ENCODE measurements around the gene PAPPA.

Gene PAPPA, protein sequence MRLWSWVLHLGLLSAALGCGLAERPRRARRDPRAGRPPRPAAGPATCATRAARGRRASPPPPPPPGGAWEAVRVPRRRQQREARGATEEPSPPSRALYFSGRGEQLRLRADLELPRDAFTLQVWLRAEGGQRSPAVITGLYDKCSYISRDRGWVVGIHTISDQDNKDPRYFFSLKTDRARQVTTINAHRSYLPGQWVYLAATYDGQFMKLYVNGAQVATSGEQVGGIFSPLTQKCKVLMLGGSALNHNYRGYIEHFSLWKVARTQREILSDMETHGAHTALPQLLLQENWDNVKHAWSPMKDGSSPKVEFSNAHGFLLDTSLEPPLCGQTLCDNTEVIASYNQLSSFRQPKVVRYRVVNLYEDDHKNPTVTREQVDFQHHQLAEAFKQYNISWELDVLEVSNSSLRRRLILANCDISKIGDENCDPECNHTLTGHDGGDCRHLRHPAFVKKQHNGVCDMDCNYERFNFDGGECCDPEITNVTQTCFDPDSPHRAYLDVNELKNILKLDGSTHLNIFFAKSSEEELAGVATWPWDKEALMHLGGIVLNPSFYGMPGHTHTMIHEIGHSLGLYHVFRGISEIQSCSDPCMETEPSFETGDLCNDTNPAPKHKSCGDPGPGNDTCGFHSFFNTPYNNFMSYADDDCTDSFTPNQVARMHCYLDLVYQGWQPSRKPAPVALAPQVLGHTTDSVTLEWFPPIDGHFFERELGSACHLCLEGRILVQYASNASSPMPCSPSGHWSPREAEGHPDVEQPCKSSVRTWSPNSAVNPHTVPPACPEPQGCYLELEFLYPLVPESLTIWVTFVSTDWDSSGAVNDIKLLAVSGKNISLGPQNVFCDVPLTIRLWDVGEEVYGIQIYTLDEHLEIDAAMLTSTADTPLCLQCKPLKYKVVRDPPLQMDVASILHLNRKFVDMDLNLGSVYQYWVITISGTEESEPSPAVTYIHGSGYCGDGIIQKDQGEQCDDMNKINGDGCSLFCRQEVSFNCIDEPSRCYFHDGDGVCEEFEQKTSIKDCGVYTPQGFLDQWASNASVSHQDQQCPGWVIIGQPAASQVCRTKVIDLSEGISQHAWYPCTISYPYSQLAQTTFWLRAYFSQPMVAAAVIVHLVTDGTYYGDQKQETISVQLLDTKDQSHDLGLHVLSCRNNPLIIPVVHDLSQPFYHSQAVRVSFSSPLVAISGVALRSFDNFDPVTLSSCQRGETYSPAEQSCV (N-terminal part only)

DNA sequence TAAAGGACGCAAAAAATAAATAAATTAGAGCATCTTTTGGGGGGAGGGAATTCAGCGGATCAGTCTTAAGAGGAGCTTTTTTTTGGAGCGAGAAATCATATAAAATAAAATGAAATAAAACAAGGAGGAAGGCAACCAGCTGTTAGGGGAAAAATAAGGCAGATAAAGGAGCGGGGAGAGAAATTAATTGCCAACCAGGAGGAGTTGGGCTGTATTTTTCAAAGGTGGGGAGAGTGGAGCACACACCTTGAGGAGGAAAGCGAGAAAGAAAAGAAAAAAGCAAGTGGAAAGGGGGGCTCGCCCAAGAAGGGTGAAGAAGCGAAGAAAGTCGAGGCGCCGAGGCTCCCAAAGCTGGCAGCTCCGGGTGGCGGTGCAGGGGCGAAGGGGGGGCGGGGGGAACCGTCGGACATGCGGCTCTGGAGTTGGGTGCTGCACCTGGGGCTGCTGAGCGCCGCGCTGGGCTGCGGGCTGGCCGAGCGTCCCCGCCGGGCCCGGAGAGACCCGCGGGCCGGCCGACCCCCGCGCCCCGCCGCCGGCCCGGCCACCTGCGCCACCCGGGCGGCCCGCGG is at the start of gene PAPPA:
PAPPA (plus strand) TSS at position 27 of the 569 bp plus-strand sequence; CDS start at position 409, 382 bp downstream.
- no peak for DNase-seq (ENCODE audit: low read depth)

DNA sequence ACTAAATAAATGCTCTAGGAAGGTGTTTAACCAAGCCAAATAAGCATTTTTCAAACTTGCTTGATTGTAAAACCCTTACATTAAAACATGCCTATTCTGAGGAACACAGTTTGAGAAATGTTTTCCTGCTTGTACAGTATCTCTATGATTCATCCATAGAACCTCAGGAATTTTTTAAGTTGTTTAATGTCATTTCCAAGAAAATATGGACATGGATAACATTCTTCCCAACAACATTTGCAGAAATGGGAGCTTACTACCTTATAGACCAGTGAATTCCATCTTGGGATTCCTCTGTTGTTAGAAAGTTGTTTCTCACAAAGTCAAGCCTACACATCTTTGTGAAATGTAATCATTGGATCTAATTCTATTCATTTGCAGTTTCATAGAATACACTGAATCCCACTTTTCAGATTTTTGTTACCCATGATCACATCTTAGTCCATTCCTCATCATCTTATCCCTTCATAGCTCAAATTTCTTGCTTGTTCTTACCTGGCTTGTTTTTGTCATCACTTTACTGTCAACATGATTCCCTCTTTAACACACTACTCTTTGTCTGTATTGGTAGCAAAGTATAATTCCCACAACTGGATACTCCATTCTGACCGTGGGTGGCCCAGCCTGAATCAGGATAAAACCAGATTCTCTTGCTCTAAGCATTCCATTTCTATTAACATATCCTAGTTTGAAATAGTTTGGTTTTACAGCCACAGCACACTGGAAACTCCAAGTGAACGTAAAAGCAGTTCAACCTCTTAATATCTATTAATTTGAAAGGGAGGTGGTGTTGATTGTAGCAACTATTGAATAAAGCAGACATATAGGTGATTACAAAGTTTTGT is 49.4 kb upstream of the PAPPA start:
- no peak for DNase-seq (ENCODE audit: low read depth)

DNA sequence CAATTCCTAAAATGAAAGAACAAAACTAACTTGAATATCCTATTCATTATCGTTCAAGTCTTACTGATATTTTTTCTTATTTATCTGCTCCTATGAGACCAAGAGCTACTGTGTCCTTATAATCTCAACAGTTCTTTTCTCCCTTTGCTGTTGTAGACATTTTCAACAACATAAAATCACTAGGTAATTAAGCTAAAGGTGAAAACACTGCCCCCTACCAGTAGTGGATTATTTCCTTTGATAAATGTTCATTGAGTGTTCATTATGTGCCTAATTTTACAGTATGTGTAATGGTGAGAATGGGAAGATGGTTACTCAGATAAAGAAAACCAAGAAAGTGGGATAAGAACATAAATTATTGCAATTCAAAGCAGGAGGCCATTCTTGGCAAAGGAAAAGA is 41.4 kb upstream of the PAPPA start:
- DNase-seq (ENCODE audit: low read depth) = no peak

DNA sequence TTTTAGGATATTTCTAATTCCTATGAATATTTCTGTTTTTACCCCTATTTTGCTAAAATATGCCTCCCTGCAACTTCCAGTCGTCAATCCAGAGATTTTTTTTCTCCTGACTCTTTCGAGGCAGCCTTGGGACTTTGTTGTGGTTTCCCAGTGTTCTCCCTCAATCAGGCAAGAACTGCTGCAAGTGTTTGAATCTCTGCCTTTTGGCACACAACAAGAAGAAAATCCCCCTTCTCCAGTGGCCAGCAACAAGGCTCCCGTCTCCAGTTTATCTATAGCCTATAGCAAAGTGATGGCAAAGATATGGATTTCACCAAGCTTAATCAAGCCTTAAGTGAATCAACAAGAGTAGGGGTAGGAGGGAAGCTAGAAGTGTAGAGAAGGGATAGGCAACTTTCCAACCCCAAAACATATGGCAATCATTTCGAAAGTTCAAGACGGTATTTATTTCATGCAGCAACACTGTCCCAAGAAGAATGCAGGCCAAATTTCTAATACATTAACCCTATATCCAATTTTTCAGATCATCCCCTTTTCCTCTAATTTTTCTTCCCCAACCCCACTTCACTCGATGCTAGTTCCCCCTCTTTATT is 37.7 kb upstream of the PAPPA start:
- no peak for DNase-seq (ENCODE audit: low read depth)

DNA sequence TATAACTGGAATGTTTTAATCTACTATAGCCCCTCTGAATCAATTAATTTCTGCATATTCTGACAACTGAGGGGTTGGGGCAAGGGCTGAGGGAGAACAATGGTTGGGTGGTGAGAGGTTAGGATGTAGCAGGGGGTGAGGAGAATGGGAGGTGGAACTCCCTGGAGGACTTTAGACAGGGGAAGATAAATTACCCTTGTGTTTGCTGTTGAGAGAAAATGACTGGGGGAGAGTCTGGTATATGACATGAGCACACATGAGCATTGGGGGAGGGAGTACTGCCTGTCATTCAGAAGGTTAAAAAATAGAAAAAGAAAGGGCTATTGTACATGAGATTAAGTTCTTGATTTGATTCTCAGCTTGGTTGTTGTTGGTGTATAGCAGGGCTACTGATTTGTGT is 37.2 kb upstream of the PAPPA start:
- no peak for DNase-seq (ENCODE audit: low read depth)

DNA sequence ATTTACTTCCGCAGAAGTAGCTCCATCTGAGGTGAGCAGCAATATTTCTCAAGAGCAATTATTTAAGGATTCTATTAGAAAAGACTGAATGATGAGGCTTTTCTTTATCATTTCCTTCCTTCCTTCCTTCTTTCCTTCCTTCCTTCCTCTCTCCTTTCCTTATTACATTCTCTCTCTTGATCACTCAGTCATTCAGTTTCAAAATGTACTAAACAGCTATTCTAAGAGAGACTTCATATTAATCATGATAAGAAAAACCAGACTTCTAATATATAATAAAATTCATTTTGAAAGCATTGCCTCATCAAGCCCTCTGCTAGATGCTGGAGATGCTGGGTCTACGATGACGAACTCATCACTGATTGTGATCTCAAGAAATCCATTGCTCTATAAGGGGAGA is 30.4 kb upstream of the PAPPA start:
- DNase-seq (ENCODE audit: low read depth) = no peak

DNA sequence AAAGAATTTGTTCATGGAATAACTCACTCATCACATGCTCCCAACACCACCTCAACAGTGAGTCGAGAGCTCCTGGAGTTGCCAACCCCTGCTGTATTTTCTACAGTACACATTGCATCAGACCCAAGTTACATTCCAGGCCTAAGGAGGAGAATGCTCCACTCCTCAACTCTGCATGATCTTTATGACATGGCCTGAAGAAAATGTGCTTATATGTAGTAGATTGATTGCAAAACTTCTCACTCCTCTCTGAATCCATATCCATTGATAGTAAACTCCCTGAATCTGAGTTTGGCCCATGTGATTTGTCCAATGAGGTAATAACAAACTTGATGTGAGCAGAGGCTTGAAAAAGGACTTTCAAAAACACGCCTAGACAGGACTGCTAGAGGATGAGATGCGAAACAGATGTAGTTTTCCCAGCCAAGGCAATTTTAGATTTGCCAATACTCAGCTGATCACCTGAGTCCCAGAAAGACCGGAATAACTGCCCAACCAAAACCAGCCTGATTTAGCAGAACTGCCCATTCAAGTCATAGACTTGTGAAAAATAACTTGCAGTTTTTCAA is 29.0 kb upstream of the PAPPA start:
- no peak for DNase-seq (ENCODE audit: low read depth)

DNA sequence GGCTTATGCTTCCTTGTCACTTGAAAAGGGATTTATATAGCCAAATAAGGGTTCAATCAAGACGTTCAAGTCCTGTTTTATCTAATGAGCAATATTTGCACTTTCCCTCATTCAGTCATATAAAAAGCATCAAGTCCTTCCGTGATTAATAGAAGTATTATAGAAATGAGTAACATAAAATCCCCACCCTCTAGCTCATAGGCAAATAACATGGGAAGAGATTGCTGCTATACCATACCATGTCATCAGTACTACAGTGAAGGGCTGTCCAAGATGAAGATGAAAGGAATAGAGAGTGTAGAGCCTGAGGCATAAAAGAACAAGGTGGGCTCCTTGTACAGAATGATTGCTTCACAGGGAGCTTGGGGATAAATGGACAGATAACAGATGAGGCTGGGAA is 20.4 kb upstream of the PAPPA start:
- DNase-seq (ENCODE audit: low read depth) = no peak

DNA sequence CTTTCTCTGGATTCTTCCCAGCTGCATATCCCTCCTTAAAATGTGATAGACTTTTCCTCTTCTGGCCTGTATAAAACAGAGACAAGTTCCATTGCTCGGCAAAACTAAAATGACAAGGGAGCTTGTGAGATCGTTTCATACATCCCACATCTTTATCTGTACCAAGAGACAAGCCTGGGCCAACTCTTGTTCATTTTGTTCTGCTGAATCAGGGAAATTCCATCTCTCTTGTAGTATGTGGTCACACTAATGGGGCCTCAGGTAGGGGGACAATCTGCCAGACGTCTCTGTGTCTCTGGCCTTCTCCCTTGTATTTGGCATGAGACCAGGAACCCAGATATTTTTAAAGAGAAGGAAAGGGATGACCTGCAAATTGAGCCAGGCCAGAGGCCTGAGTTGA is 18.6 kb upstream of the PAPPA start:
- DNase-seq (ENCODE audit: low read depth) = no peak

DNA sequence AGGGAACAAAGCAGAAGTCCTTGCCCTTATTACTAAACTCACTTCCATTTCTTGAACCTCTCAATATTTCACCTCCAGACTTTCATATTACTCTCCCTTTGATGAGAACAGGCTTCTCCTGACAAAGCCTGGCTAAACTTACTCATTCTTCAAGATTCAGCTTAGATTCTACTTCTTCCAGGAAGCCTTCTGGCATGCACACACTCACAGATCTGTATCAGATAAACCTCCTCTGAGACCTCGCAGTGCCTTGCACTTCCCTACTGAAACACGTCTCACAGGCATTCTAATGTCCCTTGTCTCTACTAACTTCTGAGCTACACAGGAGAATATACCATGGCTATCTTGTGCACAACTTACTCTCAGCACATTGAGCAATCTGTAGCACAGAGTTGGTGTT is 16.6 kb upstream of the PAPPA start:
- no peak for DNase-seq (ENCODE audit: low read depth)

DNA sequence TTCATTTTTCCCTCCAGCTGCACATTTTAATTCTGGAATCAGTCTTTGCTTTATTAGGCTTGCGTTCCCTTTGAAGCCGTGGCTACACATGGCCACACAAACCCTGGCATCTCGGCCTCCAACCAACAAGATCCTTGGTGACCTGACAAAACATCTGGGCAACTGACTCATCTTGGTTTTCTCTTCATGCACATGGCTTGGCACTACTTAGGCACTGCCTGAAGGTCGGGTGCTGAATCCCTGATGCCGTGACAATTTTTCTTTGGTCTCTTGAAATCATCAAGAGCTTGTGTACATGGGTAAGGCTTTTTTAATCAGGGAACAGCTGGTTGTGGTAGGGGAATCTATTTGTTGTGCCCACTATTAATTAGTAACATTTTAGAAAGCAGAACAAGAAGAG is 16.0 kb upstream of the PAPPA start:
- DNase-seq (ENCODE audit: low read depth) = no peak

DNA sequence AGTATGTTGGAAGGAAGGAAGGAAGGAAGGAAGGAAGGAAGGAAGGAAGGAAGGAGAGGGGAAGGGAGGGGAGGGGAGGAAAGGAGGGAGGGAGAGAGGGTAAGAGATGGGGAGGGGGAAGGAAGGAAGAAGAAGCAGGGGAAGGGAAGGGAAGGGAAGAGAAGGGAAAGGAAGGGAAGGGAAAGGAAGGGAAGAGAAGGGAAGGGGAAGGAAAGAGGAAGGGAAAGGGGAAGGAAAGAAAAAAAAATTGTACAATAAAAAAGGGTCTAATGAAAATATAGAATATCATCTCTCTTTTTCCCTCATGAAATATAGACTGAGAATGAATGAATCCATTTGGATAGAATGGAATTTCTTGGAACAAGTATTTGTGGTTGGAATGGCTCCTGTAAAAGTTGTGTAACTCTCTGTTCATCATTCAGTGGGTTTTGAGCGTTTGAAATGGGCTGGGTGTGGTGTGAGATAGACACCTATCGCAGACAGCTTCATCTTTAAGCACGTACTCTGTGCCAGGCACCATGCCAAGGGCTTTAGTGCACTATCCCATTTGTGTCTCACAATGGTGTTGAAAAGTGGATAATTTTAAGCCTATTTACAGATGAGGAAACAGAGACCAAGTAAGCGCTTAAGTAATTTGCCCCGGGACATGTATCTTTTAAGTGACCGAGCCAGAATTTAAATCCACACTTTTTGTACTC is 11.6 kb upstream of the PAPPA start:
- no peak for DNase-seq (ENCODE audit: low read depth)

DNA sequence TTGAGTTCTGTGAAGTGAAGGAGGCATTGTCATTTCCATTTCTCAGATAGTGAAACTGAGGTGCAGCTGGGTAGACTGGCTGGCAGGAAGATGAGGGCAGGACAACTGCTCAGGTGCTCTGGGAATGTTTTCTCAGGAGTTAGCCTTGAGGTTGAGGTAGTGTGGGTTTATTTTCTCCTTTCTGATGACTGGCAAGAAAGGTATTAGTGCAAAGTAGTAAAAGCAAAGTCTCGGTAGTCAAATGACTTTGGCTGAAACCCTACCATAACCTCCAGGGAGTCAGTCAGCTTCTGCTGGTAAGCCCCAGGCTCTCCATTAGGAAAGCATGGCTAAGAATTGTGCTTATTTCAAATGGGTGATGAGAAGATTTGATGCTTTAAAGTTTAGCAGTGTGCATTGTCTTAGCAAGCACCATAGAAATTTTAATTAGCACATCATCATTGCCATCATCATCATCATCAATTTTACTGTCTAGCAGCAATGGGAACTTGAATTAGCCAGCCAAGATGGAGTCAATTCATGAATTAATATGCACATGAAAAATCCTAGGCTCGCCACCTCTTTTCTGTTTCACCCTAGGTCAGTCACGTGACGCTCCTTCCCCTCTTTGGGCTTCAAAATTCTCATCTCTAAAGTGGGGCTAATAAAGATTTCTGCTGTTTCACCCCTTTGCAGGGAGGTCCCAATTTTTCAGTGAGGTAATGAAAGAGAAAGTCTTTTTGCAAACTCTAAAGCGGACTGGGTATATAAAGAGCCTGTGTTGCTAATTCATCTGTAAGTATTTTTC is 10.7 kb upstream of the PAPPA start:
- DNase-seq (ENCODE audit: low read depth) = no peak

DNA sequence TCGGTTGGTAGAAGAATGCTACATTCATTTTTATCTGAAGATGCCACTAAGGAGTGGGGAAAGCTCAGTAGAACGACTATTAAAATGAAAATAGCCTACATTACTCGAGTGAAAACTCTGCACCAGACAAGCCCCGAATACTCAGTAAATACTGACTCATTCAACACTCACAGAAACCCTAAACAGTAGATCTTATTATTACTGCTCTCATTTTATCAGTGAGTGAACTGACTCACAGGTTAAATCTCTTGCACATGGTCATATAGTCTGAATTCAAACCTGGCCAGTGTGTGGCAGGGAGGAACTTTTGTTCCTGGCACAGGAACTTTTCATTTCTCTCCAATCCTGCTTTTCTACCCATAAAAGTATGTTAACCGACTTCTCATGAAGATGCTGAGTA is 9.6 kb upstream of the PAPPA start:
- DNase-seq (ENCODE audit: low read depth) = peak; percentile 41

DNA sequence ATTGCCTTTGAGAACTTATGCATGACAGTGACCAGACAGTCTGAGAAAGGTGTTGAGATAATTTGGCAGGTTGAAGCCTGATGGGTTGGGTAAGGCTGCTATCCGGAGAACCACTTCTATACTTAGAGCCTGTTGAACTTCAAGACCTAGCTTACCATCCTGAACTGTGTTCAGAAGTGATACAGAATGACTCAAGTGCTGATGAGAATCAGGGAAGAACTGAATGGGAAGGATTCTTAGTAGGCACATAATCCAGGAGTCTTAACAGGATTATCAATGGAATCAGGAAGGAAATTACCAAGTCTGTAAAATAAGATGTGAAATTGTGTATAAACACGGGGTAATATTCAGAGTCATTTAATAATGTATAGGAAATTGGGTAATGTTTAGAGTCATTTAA is 9.0 kb upstream of the PAPPA start:
- DNase-seq (ENCODE audit: low read depth) = no peak

DNA sequence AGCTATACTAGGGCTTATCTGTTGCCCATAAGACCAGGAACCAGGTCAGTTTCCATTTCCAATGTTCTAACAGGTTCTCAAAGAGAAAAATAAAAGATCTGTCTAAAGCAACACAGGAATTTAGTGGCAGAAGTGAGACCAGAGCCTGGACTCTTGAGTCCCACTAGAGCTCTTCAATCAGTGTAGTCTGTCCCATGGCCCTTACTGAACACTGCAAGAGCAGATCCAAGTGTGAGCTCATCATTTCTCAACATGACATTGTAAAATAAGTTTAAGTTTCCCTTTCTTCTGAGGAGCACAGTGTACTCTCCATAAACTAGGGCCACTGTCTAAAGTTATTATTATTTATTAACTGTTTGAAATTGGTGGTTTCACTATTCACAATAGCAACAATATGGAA is 8.6 kb upstream of the PAPPA start:
- no peak for DNase-seq (ENCODE audit: low read depth)

DNA sequence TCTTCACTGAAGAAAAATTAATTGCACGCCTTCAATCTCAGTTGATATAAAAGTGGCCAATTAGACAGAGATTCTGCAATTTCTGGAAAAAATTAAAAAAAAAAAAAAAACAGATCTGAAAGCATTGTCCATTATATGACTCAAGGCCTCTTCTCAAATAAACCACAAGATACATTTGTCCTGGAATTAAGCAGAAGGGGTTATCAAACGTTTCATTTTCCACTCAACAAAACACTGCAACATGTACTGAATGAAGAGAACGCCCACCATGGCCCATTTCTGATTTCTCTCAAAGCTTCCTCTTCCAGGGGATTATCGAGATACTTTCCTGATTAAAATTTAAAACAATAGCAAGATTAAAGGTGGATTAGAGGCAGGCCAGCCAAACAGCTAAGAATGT is 5.8 kb upstream of the PAPPA start:
- DNase-seq (ENCODE audit: low read depth) = no peak

DNA sequence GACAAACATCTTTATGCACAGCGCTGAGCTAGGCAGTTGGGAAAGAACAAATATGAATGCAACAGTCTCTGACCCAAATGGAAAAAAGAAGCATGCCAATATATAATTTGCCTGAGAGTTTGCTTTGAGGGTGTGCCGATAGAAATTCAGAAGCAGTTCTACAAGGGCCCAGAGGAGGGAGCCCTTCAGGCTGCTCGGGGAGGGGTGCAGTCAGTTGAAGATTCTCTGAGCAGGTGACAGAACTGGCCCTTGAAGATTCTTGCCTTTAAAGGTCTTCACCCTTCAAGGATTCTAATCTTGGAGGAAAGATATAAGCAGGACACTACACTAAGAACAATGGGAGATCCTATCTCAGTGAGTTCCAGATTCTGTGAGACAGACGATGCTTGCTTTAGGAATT is 3.7 kb upstream of the PAPPA start:
- no peak for DNase-seq (ENCODE audit: low read depth)

DNA sequence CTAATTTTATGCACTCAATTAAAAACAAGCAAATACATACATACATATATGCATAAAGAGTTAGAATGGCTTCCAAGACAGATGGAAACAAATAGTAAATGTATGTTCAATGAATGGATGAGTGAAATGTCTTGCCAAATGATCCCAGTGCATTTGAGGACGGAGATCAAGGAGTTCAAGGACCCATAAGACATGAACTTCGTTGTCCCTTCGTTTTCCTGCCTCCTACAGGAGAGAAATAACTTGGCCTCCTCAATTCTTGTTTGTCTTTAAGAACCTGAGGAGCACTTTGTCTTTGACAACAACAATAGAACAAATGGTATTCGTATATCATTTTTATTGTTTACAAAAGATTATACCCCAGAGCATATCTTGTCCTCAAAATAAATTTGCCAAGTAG is 2.4 kb upstream of the PAPPA start:
- no peak for DNase-seq (ENCODE audit: low read depth)
